Right lobe of liver (tissue), 6 donors: ENCODE measurements around the gene ANO7. TPM values are rescaled to one million over a fixed set of nuclear protein-coding genes. Genes with fewer than 3 reads are reported as not detected.

Source experiments
- ATAC-seq, 4 donors: fragments of 200-7000 bp; cut with Tn5 transposase; one replicate each; pipeline ENCODE4 v1.9.1; 2020; ENCODE audit warnings: mild to moderate bottlenecking in 4 of 4, moderate library complexity in 4 of 4
- DNase-seq, 3 donors: peaks; one replicate each; pipeline ENCODE4 v3.0.0-alpha.2; 2020
- H3K27ac ChIP-seq, 3 donors: fragments of 200-600 bp; one replicate each; pipeline ENCODE4 v1.8.0; 2022
- H3K27me3 ChIP-seq, 2 donors: fragments of 200-600 bp; one replicate each; pipeline ENCODE4 v1.8.0; 2022
- H3K36me3 ChIP-seq, 4 donors: fragments of 200-600 bp; sonication (generic) in 1 of 4; one replicate each; pipeline versions ENCODE4 v1.5.1 to v1.8.0; 2017 to 2022; ENCODE audit warnings: control low read depth in 1 of 4
- H3K4me1 ChIP-seq, 4 donors: fragments of 200-600 bp; sonication (generic) in 1 of 4; one replicate each; pipeline versions ENCODE4 v1.5.1 to v1.8.0; 2017 to 2022; ENCODE audit warnings: control low read depth in 1 of 4
- H3K4me3 ChIP-seq, 3 donors: fragments of 200-600 bp; one replicate each; pipeline ENCODE4 v1.8.0; 2022
- H3K9me3 ChIP-seq, 4 donors: fragments of 200-600 bp; sonication (generic) in 1 of 4; one replicate each; pipeline versions ENCODE4 v1.5.1 to v1.8.0; 2017 to 2022; ENCODE audit warnings: control low read depth in 1 of 4
- CTCF ChIP-seq, 4 donors: fragments of 200-600 bp in 3 of 4; fragments of 450-650 bp in 1 of 4; IDR thresholded peaks; one replicate each; pipeline versions ENCODE4 v1.5.1 to v1.8.0; 2016 to 2022; ENCODE audit warnings: antibody characterized with exemption in 4 of 4, mild to moderate bottlenecking in 2 of 4
- POLR2A ChIP-seq: fragments of 450-650 bp; IDR thresholded peaks from one replicate; pipeline ENCODE4 v1.6.1; 2017; ENCODE audit warnings: antibody characterized with exemption, mild to moderate bottlenecking
- WGBS: methylation state at CpG from one replicate; pipeline ENCODE4 v1.1.6; 2018; ENCODE audit warnings: low coverage, low lambda C conversion rate; ENCODE audit not compliant: insufficient coverage; ENCODE audit errors: missing lambda C conversion rate; 5-methylcytosine and 5-hydroxymethylcytosine counted together
- intact Hi-C, 2 donors: fragments of 100-400 bp; cut with DNase I; formaldehyde crosslinking; loops; one replicate each; pipeline versions ENCODE4 v1.11.2 to v1.14.1; 2022
- total RNA-seq, 6 experiments: library from RNA; depleted of rRNA in 2 of 6; stranded (reverse); fragments of >200 nt in 2 of 6; fragmentation: NEBNext Ultra II Directional in 3 of 6; extraction: Animal tissue kit (Norgen Biotek cat#: 25700) in 3 of 6; gene quantifications; one replicate each; pipeline versions ENCODE4 v1.1.0 to v1.2.4, GENCODE V29; 2016 to 2023
- donor health status: DM: no; HTN: yes; CAD: no.
- donor health status: DM: no; HTN: no; CAD: no.
- donor health status: DM: no; HTN: no; CAD: no.
- donor health status: DM: no; HTN: yes; CAD: no.
- donor health status: DM: no; HTN: yes; CAD: no.

The ANO7 gene
- total RNA-seq, 6 experiments from 2014 or later: 0.61 to 2.4 (median 0.97) TPM

- DNase-seq: no peak
- intact Hi-C loops: no loop called here
- WGBS: 64% methylated on average over 3 of the region's 11 CpGs
Measured at GRCh38 chr2:241185961-241186360, 2.5 kb upstream of the ANO7 start.

GRCh38 chr2:241187101-241187917 lies 1.2 kb upstream of the ANO7 start:
- Histone ChIP-seq H3K27me3 (no peaks in the 10 kb centered on the region), H3K27ac (no peak overlapping the region), H3K9me3 (no peaks in the 10 kb centered on the region), H3K4me3 (no peak overlapping the region), H3K4me1 (no peaks in the 10 kb centered on the region), H3K36me3 (peaks cover 0 to 8% (median 0%) of the 10 kb centered on the region in 4 donors)
- 60% methylated on average over 13 of the region's 14 CpGs for WGBS
- no peak for TF ChIP-seq CTCF (IDR thresholded peaks at IDR 0.05)
- TF ChIP-seq POLR2A: no peak
- no peak for ATAC-seq
- intact Hi-C loops: no loop called here
- DNase-seq: no peak

More at GRCh38 chr2:241185961-241186360, 2.5 kb upstream of the ANO7 start:
- no peaks in the 10 kb centered on the region for H3K27me3 ChIP-seq
- peak in 1 of 4 donors; percentile 15 for ATAC-seq
- H3K4me3 ChIP-seq: no peak overlapping the region
- H3K27ac ChIP-seq: no peak overlapping the region
- TF ChIP-seq POLR2A (no peak), CTCF (IDR thresholded peaks at IDR 0.05) (no peak)
- H3K4me1 ChIP-seq: no peaks in the 10 kb centered on the region
- peaks cover 0 to 8% (median 0%) of the 10 kb centered on the region in 4 donors for H3K36me3 ChIP-seq
- no peaks in the 10 kb centered on the region for H3K9me3 ChIP-seq

- ATAC-seq (no peak), DNase-seq (no peak)
- Histone ChIP-seq H3K36me3 (peaks cover 0 to 3% (median 0%) of the 10 kb centered on the region in 4 donors), H3K27me3 (no peaks in the 10 kb centered on the region), H3K27ac (no peak overlapping the region), H3K4me1 (no peaks in the 10 kb centered on the region), H3K4me3 (no peak overlapping the region), H3K9me3 (no peaks in the 10 kb centered on the region)
- 0% methylated on average over 1 of the region's 4 CpGs for WGBS
- no peak for TF ChIP-seq POLR2A
- TF ChIP-seq CTCF (IDR thresholded peaks at IDR 0.05): no peak
- intact Hi-C loops: no loop called here
Measured at GRCh38 chr2:241187918-241188234, 601 bp upstream of the ANO7 start.

GRCh38 chr2:241189093-241189855 lies 797 bp downstream of the ANO7 start:
- Histone ChIP-seq H3K27me3 (no peaks in the 10 kb centered on the region), H3K9me3 (no peaks in the 10 kb centered on the region), H3K27ac (no peak overlapping the region), H3K36me3 (no peaks in the 10 kb centered on the region), H3K4me3 (no peak overlapping the region), H3K4me1 (no peaks in the 10 kb centered on the region)
- WGBS: 81% methylated on average over 6 of the region's 32 CpGs
- intact Hi-C loops: no loop called here
- ATAC-seq (no peak), DNase-seq (no peak)
- TF ChIP-seq POLR2A (no peak), CTCF (IDR thresholded peaks at IDR 0.05) (no peak)
